HepG2 (cell line): Measurements from ENCODE around the gene FCER1G.

ENCODE experiments used
- CENPT ChIP-seq: sonication (generic); formaldehyde crosslinking; IDR thresholded peaks from 2 replicates; pipeline ENCODE4 v1.8.0; 2022; ENCODE audit warnings: low read depth, mild to moderate bottlenecking, moderate library complexity, missing genetic modification reagents
- CTCF ChIP-seq: sonication (generic); formaldehyde crosslinking; IDR thresholded peaks from 2 replicates; pipeline ENCODE4 v1.5.0; 2020; ENCODE audit warnings: mild to moderate bottlenecking, missing genetic modification reagents, moderate library complexity
- GABPA ChIP-seq, 2 experiments: IDR thresholded peaks; 2 replicates each; pipeline ENCODE4 v1.6.1; 2011 to 2016; ENCODE audit warnings: low read depth in 2 of 2, low read length in 1 of 2, missing biosample characterization in 1 of 2, missing genetic modification characterization in 1 of 2
- GFI1 ChIP-seq: sonication (generic); formaldehyde crosslinking; IDR thresholded peaks from 2 replicates; pipeline ENCODE4 v1.5.0; 2020; ENCODE audit warnings: missing genetic modification reagents, mild to moderate bottlenecking, borderline replicate concordance
- POLR2A ChIP-seq, 2 experiments: IDR thresholded peaks; 2 replicates each; pipeline ENCODE4 v1.6.1; 2011; ENCODE audit warnings: low read depth in 2 of 2, low read length in 2 of 2, mild to moderate bottlenecking in 1 of 2, moderate library complexity in 1 of 2; ENCODE audit not compliant: insufficient read depth in 1 of 2
- POLR2AphosphoS5 ChIP-seq: IDR thresholded peaks from 2 replicates; pipeline ENCODE4 v1.6.1; 2012; ENCODE audit warnings: low read depth, low read length
- PTBP1 ChIP-seq: fragments of 200-400 bp; formaldehyde crosslinking; IDR thresholded peaks from 2 replicates; pipeline ENCODE4 v1.6.1; 2018; ENCODE audit warnings: low read length, low read depth; ENCODE audit not compliant: poor library complexity, severe bottlenecking
- REL ChIP-seq: sonication (generic); formaldehyde crosslinking; conservative IDR thresholded peaks from 2 replicates; pipeline ENCODE4 v1.8.0; 2022; ENCODE audit warnings: mild to moderate bottlenecking, missing genetic modification reagents, moderate library complexity
- ZNF232 ChIP-seq: sonication (generic); formaldehyde crosslinking; IDR thresholded peaks from 2 replicates; pipeline ENCODE4 v1.4.0; 2020; ENCODE audit warnings: missing genetic modification reagents, borderline replicate concordance
- ZNF274 ChIP-seq: sonication (generic); formaldehyde crosslinking; IDR thresholded peaks from 2 replicates; pipeline ENCODE4 v1.5.1; 2020; ENCODE audit warnings: mild to moderate bottlenecking, missing genetic modification reagents
- ZNF776 ChIP-seq: sonication (generic); formaldehyde crosslinking; IDR thresholded peaks from 2 replicates; pipeline ENCODE4 v1.4.0; 2020; ENCODE audit warnings: mild to moderate bottlenecking, missing genetic modification reagents
- TF ChIP-seq, protein P1 (sequence below): sonication (generic); formaldehyde crosslinking; IDR thresholded peaks from 2 replicates; pipeline ENCODE4 v1.4.0; 2020; ENCODE audit warnings: mild to moderate bottlenecking, missing genetic modification reagents

GRCh38 chr1:161188381-161188780 lies 26.7 kb upstream of the FCER1G start:
- TF ChIP-seq CENPT (CRISPR knock-in tag) (no peak), POLR2AphosphoS5 (no peak), ZNF274 (CRISPR knock-in tag) (no peak), REL (no peak), GFI1 (CRISPR knock-in tag) (no peak), ZNF776 (CRISPR knock-in tag) (no peak), PTBP1 (no peak), GABPA (IDR thresholded peaks at IDR 0.05; ENCODE audit: low read depth, low read length) (no peak), GABPA (CRISPR knock-in tag; IDR thresholded peaks at IDR 0.05; ENCODE audit: low read depth) (no peak), CTCF (no peak), POLR2A (IDR thresholded peaks at IDR 0.05; ENCODE audit: insufficient read depth in 1 of 2, low read depth in 2 of 2, low read length in 2 of 2) (no peak), ZNF232 (CRISPR knock-in tag) (no peak)
- TF ChIP-seq, protein P1, sequence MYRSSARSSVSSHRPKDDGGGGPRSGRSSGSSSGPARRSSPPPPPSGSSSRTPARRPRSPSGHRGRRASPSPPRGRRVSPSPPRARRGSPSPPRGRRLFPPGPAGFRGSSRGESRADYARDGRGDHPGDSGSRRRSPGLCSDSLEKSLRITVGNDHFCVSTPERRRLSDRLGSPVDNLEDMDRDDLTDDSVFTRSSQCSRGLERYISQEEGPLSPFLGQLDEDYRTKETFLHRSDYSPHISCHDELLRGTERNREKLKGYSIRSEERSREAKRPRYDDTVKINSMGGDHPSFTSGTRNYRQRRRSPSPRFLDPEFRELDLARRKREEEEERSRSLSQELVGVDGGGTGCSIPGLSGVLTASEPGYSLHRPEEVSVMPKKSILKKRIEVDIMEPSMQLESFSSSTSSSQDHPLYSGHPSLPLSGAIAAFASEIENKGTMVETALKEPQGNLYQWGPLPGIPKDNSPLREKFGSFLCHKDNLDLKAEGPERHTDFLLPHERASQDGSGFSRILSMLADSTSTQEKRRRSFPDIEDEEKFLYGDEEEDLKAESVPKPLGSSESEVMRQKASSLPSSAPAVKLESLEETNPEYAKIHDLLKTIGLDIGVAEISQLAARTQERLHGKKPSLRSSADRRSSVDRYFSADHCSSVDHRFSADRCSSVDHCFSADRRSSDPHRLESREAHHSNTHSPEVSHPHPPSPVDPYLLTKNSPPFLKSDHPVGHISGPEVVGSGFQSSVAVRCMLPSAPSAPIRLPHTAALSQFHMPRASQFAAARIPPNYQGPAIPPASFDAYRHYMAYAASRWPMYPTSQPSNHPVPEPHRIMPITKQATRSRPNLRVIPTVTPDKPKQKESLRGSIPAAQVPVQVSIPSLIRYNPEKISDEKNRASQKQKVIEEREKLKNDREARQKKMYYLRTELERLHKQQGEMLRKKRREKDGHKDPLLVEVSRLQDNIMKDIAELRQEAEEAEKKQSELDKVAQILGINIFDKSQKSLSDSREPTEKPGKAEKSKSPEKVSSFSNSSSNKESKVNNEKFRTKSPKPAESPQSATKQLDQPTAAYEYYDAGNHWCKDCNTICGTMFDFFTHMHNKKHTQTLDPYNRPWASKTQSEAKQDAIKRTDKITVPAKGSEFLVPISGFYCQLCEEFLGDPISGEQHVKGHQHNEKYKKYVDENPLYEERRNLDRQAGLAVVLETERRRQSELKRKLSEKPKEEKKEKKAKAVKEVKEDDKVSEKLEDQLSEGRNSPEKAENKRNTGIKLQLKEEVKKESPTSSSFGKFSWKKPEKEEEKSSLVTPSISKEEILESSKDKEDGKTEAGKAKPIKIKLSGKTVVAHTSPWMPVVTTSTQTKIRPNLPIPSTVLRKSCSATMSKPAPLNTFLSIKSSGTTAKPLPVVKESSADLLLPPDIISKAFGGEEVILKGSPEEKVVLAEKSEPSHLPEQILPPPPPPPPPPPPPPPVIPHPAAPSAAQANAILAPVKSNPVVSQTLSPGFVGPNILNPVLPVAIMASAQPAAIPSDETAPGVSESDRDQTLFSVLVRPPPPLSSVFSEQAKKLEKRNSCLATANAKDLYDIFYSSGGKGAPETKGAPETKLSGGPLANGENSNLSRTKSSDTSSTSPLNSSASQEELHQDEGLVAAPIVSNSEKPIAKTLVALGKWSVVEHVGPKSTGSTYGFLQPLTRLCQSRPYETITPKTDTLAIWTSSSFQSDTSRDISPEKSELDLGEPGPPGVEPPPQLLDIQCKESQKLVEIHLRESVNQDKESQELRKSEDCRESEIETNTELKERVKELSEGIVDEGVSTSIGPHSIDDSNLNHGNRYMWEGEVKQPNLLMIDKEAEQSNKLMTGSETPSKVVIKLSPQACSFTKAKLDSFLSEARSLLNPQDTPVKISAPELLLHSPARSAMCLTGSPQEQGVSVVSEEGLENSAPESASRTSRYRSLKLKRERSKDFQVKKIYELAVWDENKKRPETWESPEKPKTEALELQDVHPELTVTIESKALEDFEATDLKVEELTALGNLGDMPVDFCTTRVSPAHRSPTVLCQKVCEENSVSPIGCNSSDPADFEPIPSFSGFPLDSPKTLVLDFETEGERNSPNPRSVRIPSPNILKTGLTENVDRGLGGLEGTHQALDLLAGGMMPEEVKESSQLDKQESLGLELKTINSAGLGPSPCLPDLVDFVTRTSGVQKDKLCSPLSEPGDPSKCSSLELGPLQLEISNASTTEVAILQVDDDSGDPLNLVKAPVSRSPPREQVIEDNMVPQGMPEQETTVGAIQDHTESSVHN (CRISPR knock-in tag): no peak
